ENCODE results near the gene PDIA4.
"Not testable (repeated sequence)": the region's sequence is repeated elsewhere in the genome, so short reads cannot be mapped to it uniquely, and the experiment has no call there.

PDIA4 gene, protein sequence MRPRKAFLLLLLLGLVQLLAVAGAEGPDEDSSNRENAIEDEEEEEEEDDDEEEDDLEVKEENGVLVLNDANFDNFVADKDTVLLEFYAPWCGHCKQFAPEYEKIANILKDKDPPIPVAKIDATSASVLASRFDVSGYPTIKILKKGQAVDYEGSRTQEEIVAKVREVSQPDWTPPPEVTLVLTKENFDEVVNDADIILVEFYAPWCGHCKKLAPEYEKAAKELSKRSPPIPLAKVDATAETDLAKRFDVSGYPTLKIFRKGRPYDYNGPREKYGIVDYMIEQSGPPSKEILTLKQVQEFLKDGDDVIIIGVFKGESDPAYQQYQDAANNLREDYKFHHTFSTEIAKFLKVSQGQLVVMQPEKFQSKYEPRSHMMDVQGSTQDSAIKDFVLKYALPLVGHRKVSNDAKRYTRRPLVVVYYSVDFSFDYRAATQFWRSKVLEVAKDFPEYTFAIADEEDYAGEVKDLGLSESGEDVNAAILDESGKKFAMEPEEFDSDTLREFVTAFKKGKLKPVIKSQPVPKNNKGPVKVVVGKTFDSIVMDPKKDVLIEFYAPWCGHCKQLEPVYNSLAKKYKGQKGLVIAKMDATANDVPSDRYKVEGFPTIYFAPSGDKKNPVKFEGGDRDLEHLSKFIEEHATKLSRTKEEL

DNA sequence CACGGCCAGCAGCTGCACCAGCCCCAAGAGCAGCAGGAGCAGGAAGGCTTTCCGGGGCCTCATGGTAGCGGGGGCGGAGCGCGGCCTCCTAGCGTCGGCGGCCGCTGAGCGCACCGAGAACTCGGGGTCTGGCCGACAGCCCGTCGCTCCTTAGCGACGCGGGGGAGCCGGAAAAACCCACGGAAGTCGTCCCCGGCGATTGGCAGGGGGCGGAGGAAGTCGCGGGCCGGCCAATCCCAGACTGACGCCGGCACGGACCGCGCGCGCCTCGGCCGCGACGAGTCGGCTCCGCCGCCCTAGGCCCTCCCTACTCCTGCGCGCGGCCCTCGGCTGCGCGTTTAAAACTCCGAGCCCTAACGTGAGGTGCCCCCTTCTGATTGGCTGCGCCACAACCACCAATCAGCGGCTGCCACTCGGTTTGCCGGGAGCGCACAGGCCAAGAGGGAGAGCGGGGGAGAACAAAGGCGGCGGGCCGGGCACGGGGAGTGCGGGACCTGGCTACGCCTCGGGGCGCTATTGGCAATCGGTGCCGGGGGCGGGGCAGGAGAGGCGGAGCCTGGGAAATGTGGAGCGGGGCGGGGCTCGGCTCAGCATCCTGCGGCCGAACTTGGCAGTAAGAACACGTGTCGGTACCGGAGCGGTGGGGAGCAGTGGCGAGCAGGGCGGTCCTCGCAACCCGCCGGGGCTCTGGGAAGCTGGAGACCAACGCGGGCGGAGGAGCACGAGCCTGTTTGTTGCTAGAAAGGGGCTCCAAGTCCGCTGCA lies at the start of gene PDIA4:
Gene PDIA4, minus strand, starts transcription at position 160 of the 764 bp plus-strand sequence. Its CDS starts 97 bp downstream, at position 63.
- DNase-seq, result peak; percentile 98

DNA sequence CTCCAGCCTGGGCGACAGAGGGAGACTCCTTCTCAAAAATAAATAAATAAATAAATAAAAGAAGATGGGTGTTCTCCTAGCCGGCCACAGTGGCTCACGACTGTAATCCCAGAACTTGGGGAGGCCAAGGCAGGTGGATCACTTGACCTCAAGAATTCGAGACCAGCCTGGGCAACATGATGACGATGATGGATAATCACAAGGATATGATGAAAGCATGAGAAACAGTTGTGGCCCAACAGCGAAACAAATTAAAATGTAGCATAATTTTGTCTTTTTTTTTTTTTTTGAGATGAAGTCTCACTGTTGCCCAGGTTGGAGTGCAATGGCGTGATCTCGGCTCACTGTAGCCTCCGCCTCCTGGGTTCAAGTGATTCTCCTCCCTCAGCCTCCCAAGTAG lies 49.3 kb upstream of the PDIA4 start:
- DNase-seq, result no peak

DNA sequence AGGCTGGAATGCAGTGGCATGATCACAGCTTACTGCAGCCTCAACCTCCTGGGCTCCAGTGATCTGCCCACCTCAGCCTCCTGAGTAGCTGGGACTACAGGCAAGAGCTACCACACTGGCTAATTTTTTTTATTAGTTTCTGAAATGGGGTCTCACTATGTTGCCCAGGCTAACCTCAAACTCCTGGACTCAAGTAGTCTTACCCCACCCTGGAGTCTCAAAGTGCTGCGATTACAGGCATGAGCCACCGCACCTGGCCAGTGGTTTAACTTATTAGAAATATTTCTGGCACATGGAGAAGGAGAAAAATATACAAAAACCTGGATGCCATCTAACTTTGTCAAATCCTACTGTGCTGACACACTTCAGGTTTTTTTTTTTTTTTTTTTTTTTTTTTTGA lies 47.0 kb upstream of the PDIA4 start:
- DNase-seq, result no peak

- DNase-seq, result no peak
These were observed 46.0 kb upstream of the PDIA4 start for GRCh38 chr7:149074116-149074885.

DNA sequence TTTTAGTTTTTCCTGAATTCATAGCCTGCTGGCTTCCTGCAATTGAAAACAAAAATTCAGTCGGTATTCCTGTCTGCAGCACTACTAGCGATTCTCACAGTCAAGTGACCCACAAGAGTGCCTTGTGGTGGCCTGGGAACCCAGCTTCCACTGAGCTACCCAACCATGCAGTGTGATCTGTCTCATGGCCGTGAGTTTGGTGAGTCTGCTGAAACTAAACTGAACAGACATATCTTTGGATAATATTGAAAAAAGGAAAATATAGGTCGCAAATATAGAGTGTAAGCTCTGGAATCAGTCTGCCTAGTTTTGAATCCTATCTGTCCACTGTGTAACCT lies 44.1 kb upstream of the PDIA4 start:
- DNase-seq, result no peak

DNA sequence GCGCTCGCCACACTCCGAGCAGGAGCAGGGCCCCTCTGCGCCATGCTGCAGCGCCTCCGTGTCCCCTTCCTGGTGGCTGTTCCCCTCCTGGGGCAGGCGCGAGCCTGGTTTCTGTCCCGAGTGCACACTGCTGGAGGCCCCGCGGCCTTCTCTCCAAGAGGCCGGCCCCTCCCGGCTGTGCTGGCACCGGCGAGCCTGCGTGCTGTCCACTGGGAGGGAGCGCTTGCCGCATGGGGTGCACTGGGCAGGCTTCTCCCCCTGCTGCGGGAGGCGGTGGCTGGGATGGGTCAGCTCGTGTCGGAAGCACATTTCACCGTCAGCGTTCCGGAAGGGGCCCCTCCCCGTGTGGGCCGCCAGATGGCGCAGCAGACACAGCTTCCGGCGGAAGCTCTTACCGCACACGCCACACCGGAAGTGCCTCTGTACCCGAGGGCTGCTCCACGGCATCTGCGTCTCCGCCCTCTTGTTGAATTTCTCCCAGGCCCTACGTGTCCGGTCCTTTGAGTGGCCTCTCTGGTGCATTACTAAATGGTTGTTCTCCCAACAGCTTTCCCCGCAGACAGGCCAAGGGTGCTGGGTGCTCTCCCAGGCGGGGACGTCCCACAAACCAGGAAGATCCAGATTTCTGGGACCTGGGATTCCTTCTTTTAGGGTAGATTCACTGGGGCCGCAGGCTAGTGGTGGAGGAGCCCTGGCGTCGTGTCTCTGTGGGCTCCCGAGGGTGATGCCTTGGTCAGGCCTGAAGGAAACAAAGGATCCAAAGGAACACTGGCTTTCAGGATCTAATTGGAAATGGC lies 43.5 kb upstream of the PDIA4 start:
- peak; percentile 73 to 79 for DNase-seq

- peak; percentile 84 to 88 for DNase-seq
These were observed 42.9 kb upstream of the PDIA4 start for GRCh38 chr7:149071182-149071635.

GRCh38 chr7:149070372-149071125 lies 42.2 kb upstream of the PDIA4 start:
- peak in 1 of 2 experiments; percentile 37 for DNase-seq

GRCh38 chr7:149067869-149068268 lies 39.6 kb upstream of the PDIA4 start:
- no peak for DNase-seq

- no peak for DNase-seq
These were observed 35.2 kb upstream of the PDIA4 start for GRCh38 chr7:149063476-149063875.

- DNase-seq, result not testable (repeated sequence)
These were observed 34.1 kb upstream of the PDIA4 start for GRCh38 chr7:149062217-149062899.

- no peak for DNase-seq
These were observed 31.9 kb upstream of the PDIA4 start for GRCh38 chr7:149060156-149060555.

DNA sequence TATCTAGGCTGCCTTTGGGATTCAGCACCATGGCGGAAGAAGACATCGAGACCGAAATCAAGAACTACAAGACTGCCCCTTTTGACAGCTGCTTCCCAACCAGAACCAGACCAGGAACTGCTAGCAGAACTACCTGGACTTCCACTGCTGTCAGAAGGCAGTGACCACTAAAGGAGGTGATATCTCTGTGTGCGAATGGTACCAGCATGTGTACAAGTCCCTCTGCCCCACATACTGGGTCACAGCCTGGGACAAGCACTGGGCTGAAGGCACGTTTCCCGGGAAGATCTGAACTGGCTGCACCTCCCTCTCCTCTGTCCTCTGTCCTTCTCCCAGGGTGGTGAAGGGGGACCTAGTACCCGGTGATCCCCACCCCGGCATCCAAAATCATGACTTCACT lies 25.6 kb upstream of the PDIA4 start:
- no peak for DNase-seq

DNA sequence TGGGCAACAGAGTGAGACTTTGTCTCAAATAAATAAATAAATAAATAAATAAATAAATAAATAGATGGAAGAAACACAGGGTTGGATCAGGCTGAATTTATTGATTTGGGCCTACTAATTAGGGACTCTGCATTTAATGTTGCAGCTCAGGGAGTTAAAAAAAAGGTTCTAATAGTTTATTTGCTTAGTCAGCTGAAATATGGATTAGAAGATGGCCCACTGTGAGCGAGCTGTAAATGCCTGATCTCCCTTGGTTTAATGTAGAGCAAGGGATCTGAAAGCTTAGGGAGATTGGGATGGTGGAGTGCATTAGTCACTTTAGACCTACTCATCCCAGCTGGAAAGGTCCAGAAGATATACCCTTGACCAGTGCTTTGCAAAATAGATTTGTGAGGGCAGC lies 25.1 kb upstream of the PDIA4 start:
- no peak for DNase-seq

DNA sequence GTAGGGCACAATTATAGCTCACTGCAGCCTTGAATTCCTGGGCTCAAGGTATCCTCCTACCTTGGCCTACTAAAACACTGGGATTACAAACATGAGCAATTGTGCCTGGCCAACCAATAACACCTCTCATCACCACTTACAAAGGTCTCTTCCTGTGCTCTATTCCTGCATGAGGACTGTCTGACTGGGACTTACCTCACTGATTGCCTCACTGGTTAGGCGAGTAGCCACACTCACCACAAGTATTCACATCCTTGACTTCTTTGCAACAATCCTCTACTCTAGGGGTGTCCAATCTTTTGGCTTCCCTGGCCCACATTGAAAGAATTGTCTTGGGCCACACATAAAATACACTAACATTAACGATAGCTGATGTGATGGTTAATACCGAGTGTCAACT lies 22.6 kb upstream of the PDIA4 start:
- no peak for DNase-seq

DNA sequence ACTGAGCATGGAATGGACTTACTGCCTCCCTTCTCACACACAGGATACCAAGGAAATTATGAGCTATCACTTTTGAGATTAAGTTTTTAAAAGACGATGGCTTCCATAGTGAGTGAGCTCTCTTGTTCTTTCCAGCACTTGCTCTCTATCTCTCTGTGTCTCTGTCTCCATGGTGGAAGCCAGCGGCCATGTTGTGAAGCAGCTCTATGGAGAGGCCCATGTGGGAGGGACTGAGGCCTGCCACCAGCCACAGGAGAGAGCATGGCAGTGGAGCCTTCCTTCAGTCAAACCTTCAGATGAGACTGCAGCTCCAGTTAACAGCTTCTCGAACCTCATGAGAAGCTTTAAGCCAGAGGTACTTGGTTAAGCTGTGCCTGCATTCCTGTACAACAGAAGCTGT lies 20.5 kb upstream of the PDIA4 start:
- DNase-seq, result no peak

DNA sequence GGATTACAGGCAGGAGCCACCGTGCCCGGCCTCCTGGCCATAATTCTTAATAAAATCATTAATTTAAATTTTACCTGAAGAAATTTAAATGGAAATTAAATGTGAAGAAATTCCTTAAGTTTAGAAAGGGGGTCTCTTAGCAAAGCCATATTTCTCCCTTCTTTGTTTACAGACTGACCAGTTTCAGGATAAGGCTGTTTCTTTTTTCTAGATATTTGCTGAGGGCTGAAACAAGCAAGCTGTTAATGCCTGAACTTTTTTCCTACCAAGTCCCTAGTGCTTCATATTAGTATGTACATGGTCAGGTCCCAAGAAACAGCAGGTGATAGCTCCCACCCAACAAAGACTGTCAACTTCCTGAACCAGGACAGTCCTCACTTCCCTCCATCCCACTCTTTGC lies 18.1 kb upstream of the PDIA4 start:
- no peak for DNase-seq

DNA sequence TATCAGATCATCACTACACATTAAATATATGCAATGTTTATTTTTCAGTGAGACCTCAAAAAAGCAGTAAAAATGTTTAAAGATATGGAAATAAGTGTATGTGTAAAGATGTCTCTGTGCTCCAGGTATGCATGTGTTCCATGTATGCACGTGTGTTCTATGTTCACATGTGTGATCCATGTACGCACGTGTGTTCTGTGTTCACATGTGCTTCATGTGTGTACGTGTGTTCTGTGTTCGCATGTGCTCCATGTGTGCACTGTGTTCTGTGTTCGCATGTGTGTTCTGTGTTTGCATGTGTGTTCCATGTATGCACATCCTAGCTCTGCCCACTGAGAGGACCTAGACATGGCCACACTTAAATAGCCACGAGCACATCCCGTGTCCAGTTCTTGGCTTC lies 15.6 kb upstream of the PDIA4 start:
- no peak for DNase-seq

DNA sequence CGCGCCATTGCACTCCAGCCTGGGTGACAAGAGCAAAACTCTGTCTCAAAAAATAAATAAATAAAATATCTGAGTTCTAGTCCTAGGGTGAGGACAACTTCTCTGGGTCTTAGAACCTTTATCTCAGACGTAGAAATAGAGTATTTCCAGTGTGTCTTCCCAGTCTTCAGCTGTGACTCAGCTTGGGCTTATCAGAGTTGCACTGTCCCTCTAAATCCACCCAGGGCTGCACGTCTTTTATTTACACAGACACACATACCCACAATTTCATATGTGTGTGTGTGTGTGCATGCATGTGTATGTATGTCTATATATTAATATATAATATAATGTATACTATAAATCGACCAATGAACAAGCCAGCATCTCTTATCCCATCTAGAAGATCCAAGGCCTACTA lies 13.0 kb upstream of the PDIA4 start:
- no peak for DNase-seq

DNA sequence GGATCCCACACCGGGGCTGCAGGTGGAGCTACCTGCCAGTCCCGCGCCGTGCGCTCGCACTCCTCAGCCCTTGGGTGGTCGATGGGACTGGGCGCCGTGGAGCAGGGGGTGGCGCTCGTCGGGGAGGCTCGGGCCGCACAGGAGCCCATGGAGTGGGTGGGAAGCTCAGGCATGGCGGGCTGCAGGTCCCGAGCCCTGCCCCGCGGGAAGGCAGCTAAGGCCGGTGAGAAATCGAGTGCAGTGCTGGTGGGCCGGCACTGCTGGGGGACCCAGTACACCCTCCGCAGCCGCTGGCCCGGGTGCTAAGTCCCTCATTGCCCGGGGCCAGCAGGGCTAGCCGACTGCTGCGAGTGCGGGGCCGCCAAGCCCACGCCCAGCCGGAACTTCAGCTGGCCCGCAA lies 10.3 kb upstream of the PDIA4 start:
- DNase-seq, result not testable (repeated sequence)

GRCh38 chr7:149036676-149037075 lies 8.4 kb upstream of the PDIA4 start:
- DNase-seq, result no peak

Data from Kasumi-1 (cell line).